Hematopoietic multipotent progenitor cell treated with erythropoietin and hydrocortisone succinate and interleukin-3 and kit ligand, for 15 days (in vitro differentiated cells): Measurements from ENCODE around the gene DGKG.

Experiments
- DNase-seq: peaks from one replicate; pipeline ENCODE4 v3.0.0-alpha.2; 2015; ENCODE audit warnings: low spot score

DGKG gene

DNA sequence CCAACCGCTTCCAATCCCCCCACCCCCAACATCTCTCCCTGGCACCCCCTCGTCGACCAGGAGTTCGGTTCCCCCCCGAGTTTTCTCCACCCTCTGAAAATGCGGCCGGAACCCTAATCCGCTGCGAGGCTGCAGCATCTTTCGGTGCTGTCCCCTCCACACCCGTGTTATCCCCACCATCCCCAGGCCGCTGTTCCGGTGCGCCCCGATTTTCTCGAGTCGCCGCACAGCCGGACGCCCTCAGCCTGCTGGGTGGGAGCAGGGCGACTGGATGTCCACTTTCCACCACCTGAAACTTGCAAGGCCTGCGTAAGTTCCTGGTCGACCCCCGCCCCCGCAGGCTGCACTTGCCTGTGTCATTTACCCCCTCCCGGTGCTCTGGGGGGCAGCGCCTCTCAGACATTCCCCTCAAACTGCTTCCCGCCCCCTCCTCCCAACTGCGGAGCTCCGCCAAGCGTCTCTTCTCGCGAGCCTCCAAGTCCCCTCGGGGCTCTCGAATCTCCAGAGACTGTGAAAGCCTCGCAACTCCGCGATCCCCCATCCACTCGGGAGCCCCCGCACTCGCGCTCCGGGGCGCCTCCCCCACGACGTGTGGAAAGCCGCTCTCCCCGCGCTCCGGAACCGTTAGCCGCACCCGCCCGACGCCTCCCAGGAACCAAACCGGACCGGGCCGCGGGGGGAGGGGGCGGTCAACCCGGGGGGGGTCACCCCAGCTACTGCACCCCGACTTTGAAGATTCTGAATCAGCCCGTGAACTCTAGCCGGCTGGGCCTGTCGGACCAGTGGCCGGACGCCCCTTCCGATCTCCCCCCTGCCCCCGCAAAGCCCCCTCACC, 253.7 kb downstream of the DGKG start:
- DNase-seq: no peak

DNA sequence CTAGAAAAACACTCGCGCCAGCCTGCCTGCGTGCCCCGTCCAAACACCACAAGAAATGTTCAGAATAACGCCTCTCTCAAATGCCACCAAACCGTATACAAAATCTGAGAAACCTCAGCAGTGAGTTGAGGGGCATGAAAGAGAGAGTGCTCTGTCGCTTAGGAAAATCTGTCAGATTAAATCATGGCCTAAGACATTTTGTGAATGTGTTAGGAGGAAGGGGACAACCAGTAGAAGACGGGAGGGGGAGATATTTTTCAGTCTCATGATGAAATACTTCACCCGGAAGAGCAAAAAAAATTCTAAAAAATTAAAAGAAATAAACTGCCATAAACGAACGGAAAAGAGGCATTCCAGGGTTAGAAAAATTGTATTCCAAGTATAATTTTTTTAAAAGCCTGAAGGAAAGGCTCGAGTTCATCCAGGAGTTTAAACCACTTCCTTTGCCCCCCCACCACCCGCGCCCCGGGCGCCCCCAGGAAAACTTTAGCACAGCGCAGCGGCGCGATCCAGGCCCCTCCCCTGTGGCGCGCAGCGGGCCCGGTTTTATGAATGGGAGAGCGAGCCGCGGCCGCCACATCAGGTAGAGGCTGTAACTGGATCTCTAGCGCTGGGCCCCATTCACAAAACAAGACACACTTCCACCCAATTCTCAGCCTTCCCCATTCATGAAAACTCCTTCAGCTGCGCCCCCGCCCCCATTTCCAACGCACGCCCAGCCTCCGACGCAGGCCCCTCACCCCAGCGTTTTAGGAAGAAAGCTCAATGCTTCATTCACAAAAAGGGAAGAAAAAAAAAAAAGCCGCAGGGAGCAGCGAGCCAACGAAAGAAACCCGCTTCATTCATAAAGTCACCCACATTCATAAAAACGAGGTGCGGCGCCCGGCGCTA, 254.6 kb downstream of the DGKG start:
- DNase-seq: peak; percentile 8

DNA sequence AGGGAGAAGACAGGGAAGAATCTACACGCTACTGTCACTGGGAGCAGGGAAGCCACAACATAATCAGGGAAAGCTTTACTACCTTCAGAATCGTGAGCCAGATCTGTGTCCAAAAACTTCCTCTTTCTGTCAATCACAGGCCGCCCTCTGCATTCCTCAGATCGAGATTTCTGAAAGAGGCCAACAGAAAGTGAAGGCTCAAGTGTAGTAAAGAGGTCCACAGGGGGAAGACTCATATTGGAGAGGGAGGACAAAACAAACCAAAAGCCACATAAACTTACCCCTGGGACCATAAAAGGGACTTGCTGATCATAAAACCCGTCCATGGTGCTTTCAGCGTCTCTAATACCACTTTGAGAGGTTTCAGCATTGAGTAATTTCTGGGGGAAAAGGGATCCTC, 256.5 kb downstream of the DGKG start:
- no peak for DNase-seq

DNA sequence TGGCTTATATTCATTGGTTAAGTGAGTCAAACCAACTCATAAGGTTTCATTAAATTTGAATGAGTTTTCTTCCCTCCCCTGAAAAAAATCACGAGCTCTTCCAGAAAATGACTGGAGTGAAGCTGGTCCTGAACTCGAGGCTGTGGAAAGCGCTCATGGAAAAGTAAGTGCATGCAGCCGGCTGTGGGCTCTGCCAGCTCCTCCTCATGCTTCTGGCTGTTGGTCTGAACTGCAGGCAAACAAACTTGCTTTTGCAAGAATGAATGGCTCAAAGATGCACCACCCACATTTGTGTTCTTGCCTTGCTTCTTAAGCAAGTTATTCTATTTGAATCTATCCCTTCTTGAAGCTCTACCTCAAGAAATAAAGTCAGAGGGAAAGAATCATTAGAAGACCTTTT, 259.3 kb downstream of the DGKG start:
- no peak for DNase-seq

DNA sequence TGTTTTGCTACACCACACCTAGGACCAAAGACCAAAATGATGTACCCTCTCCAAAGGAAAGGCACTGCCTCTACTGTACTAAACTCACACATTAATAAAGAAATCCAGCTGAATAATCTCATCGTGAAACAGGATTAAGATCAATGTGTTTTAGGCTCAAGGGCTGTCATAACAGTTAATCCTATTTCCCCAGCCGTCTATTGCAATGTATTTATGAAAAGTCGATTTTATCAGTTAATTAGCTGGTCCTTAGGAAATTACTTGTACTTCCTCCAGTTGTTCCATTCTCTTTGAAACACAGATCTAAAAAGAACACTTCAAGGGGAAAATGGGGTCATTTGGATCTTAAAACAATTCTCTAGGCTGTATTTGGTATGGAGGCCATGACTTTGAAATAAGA, 261.6 kb downstream of the DGKG start:
- no peak for DNase-seq

DNA sequence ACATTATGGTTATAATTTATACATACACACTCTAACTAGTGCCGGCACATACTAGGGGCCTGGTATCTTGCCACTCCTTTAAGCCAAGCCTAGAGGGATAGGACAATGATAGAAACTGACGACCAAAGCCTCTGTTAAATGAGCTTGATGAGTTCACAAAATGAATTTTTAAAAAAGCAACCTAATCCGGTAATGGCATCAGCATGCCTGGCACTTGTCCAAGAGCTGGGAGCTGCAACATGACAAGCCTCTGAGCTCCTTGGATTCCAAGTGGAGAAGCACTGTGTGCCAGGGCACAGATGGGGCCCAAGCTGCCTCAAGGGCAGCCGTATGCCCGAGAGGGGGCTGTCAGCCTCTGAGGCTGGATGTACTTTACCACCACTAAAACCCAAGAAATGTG, 262.9 kb downstream of the DGKG start:
- peak; percentile 11 for DNase-seq

DNA sequence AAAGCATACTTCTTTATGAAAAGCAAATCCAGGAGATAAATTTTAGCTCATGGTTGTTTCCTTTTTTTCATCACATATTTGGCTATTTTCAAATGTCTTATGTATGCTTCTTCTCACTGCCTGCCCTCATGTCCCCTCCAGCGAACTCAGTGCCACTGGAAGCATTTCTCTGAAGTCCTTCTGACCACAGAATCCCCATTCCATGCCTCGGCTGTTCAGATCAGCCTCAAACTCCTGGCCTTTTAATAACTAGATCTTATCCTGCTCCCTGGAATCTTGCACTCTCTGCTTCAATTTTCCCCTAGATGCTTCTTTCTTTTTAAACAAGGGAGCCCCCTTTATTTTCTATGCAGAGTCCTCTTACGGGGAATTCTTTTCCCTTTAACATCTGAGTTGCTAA, 263.3 kb downstream of the DGKG start:
- no peak for DNase-seq

DNA sequence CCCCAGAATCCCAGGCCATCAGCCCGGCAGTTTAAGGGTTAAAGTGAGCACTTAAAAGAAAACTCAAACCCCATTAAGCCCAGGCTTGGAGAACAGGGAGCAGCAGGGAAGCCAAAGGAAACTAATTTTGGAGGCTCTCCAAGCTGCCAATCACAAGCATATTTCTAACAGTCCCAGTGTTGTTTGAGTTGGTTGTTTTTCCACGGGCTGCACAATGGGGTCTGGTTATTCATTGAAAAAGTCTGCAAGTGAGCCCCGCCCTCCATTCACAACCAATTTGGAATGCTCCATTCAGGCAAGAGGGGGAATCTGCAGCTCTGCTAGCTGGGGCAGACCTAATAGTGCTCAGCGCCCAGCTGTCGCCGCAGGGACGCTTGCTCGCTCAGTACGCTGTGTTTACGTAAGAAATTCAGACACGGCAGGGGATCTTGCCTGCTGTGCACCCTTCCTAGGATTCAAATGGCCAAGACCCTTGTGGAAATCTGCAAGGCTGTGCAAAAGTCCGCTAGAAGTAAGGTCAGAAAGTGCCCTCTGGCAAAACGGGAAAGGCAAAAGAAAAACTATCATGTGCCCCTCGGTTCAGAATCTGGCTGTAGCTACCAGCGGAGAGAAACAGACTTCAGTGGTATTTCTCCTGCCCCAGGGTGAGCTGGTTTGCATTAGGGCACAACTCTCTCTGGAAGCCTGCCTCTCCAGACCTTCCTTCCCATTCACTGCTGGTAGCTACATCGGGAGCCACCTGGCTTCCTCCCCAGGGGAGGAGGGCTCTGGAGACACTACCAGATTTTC, 264.2 kb downstream of the DGKG start:
- DNase-seq: no peak

DNA sequence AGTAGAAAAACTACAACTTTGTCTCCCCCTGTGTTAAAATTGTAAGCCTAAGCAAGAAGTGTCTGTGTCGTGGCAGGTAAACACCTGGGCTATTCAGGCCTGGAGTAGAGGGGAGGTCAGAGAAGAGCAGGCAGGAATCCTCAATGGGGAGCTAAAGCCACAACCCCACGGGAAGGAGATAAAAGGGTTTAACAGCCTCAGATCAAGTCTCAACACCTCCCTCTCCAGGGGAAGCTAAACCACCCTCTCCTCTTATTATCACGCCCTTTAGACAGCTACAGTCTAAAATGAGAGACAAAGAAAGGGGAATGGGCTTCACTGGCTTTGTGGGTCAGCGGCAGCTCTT, 264.7 kb downstream of the DGKG start:
- no peak for DNase-seq
